RWPE2 (cell line): ENCODE data around the gene PTPRN2.
A peak's percentile ranks its signal among the peaks of the same experiment; 100 is the strongest.

Experiments used
- ATAC-seq: fragments of 200-7000 bp; cut with Tn5 transposase; 3 replicates; pipeline ENCODE4 v1.9.1; 2021; ENCODE audit warnings: low read depth
- DNase-seq: peaks from one replicate; pipeline ENCODE4 v3.0.0-alpha.2; 2020; ENCODE audit warnings: low spot score
- H3K27ac ChIP-seq: fragments of 450-650 bp; 2 replicates; pipeline ENCODE4 v1.5.1; 2017; ENCODE audit warnings: mild to moderate bottlenecking; ENCODE audit not compliant: poor library complexity, severe bottlenecking
- H3K27me3 ChIP-seq: fragments of 250-450 bp; sonication (Bioruptor Pico); 2 replicates; pipeline ENCODE4 v1.5.1; 2021; ENCODE audit warnings: mild to moderate bottlenecking, moderate library complexity; ENCODE audit not compliant: insufficient read depth, poor library complexity, severe bottlenecking
- H3K36me3 ChIP-seq: fragments of 250-450 bp; sonication (Bioruptor Pico); 2 replicates; pipeline ENCODE4 v1.5.1; 2020; ENCODE audit warnings: low read depth, mild to moderate bottlenecking, moderate library complexity
- H3K4me1 ChIP-seq: fragments of 250-450 bp; sonication (Bioruptor Pico); 2 replicates; pipeline ENCODE4 v1.5.1; 2021; ENCODE audit warnings: mild to moderate bottlenecking, moderate library complexity; ENCODE audit not compliant: insufficient read depth, poor library complexity, severe bottlenecking
- H3K4me3 ChIP-seq: fragments of 250-450 bp; sonication (Bioruptor Pico); 2 replicates; pipeline ENCODE4 v1.5.1; 2021; ENCODE audit warnings: mild to moderate bottlenecking, moderate library complexity; ENCODE audit not compliant: severe bottlenecking
- H3K9me3 ChIP-seq: fragments of 250-450 bp; sonication (Bioruptor Pico); 2 replicates; pipeline ENCODE4 v1.5.1; 2021; ENCODE audit warnings: mild to moderate bottlenecking, moderate library complexity; ENCODE audit not compliant: severe bottlenecking
- CTCF ChIP-seq: fragments of 450-650 bp; IDR thresholded peaks from one replicate; pipeline ENCODE4 v1.5.1; 2017; ENCODE audit warnings: mild to moderate bottlenecking, moderate library complexity; ENCODE audit not compliant: poor library complexity, severe bottlenecking

Gene PTPRN2

DNA sequence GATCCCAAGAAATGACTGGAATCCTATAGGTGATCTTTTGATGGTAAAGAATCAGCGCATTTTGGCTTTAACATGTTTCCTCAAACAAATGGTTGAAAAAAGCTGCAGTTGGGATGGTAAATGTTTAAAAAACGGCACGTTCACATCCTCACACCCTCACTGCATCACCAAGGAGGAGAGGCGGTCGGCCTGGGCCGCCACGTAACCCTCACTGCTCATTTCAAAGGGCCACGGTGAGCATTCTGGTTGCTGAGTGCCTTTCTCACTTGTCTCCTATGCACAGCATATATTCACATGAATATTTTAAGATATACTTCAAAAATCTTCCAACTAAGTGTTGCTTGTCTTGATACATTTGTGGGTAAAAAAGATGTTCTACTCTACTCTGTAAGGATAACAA lies 1017.7 kb downstream of the PTPRN2 start:
- no peaks in the 10 kb centered on the region for H3K36me3 ChIP-seq
- no peak for ATAC-seq
- H3K4me1 ChIP-seq, result no peaks in the 10 kb centered on the region
- H3K27me3 ChIP-seq, result peaks cover 5% of the 10 kb centered on the region
- no peak overlapping the region for H3K4me3 ChIP-seq
- TF ChIP-seq CTCF, result no peak
- no peak for DNase-seq
- H3K9me3 ChIP-seq, result no peaks in the 10 kb centered on the region
- H3K27ac ChIP-seq, result no peak overlapping the region

DNA sequence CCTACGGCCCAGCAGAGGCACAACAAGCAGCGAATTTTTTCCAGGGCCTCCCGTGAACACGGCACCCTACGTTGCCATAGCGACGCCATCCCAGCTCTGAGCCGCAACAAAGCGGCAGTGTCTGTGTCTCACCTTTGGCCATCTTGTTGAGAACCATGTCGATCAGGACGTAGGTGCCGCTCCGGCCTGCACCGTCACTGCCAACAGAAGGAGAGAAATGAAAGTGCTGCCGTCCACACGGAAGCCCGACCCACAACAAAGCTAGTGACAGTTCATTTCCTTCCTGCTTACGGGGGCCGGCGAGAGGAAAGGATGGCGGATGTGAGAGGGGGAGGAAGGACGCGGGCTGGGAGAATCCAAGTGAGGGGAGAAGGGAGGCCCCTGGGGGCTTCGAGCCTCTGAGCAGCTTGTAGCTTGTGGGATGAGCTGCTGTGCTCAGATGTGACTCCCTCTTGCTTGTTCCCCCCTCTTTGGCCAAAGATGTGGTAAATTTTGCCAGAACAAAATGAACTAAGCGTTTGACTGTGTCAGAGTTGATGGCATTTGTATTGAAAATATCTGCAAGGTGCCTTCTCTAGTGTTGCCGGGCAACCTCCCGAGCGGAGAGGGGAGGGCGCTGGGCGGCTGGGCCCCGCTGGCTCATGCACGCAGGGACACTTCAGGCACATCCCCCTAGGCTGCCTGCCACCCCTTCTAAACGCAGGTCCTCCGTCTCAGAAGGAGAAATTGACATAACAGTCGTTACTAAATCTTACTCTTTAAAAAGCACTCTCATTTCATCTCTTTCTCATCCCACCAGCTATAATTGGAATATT lies 1018.6 kb downstream of the PTPRN2 start:
- Histone ChIP-seq H3K36me3 (no peaks in the 10 kb centered on the region), H3K27ac (no peak overlapping the region), H3K27me3 (peaks cover 5% of the 10 kb centered on the region), H3K4me3 (peak overlapping the region; percentile 8), H3K9me3 (peaks cover 2% of the 10 kb centered on the region), H3K4me1 (no peaks in the 10 kb centered on the region)
- DNase-seq (no peak), ATAC-seq (peak; percentile 50)
- TF ChIP-seq CTCF, result no peak

DNA sequence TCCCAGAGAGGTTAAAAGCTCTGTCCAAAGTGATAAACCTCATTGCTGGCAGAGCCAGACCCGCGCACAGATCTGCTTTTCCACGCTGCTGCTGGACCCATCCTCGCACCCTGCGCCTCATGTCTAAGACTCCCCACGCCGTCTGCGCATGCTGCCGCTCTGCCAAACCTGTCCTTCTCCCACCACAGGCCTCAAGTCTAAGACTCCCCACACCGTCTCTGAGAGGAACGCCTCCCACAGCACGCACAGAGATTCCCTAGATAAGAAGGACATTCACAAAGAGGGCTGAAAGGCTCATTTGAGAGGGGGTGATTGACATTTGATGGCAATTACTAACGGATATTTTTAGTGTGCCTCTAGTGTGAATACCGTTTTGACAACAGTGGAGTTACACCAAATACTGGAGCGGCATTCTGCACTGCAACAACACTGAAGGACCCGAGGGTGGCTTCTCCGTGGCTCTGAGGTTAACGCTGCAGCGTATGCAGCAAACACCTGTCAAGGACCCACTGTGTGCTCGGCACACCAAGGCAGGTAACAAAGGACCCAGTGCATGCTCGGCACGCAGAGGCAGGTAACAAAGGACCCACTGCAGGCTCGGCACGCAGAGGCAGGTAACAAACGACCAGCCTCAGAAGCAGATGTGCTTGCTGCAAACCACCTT lies 1019.4 kb downstream of the PTPRN2 start:
- DNase-seq (no peak), ATAC-seq (no peak)
- TF ChIP-seq CTCF, result no peak
- Histone ChIP-seq H3K9me3 (peaks cover 2% of the 10 kb centered on the region), H3K27me3 (peaks cover 5% of the 10 kb centered on the region), H3K4me1 (no peaks in the 10 kb centered on the region), H3K27ac (no peak overlapping the region), H3K36me3 (no peaks in the 10 kb centered on the region), H3K4me3 (peak overlapping the region; percentile 8)

DNA sequence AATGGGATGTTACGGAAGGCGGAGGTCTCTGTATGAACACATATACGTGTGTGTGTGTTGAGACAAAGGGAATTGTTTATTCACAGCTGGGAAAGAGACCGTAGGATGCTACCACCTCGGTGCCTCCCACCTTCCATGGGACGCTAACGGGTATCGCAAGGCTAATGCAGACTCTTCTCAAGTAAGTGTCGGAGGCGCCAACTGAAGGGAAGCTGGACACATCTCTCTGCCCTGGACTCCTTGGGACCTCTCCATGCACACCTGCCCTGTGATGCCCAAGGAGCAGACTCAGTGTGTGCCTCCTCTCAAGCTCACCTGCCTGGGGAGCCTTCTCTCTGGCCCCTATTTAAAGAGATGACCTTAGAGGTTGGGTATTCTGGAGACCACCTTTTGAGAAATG lies 1020.0 kb downstream of the PTPRN2 start:
- H3K27me3 ChIP-seq, result peaks cover 5% of the 10 kb centered on the region
- DNase-seq, result no peak
- peaks cover 2% of the 10 kb centered on the region for H3K9me3 ChIP-seq
- H3K27ac ChIP-seq, result no peak overlapping the region
- H3K4me3 ChIP-seq, result no peak overlapping the region
- H3K4me1 ChIP-seq, result no peaks in the 10 kb centered on the region
- no peak for TF ChIP-seq CTCF
- ATAC-seq, result no peak
- H3K36me3 ChIP-seq, result no peaks in the 10 kb centered on the region

- H3K4me1 ChIP-seq, result no peaks in the 10 kb centered on the region
- no peak overlapping the region for H3K4me3 ChIP-seq
- H3K36me3 ChIP-seq, result no peaks in the 10 kb centered on the region
- DNase-seq, result no peak
- ATAC-seq, result no peak
- peaks cover 2% of the 10 kb centered on the region for H3K9me3 ChIP-seq
- TF ChIP-seq CTCF, result no peak
- H3K27ac ChIP-seq, result no peak overlapping the region
- H3K27me3 ChIP-seq, result peaks cover 5% of the 10 kb centered on the region
These were observed 1021.0 kb downstream of the PTPRN2 start for GRCh38 chr7:157566631-157567006.
